C4-2B (cell line): Measurements from ENCODE around the gene PIP5K1C.

Experiments
- H3K27ac ChIP-seq: fragments of 450-650 bp; 2 replicates; pipeline ENCODE4 v1.5.1; 2017
- ZFX ChIP-seq: fragments of 450-650 bp; IDR thresholded peaks from 2 replicates; pipeline ENCODE4 v1.6.1; 2017
- TF ChIP-seq, protein P1 (sequence below): fragments of 450-650 bp; conservative IDR thresholded peaks from 2 replicates; pipeline ENCODE4 v1.5.1; 2017; ENCODE audit warnings: mild to moderate bottlenecking

Gene PIP5K1C

DNA sequence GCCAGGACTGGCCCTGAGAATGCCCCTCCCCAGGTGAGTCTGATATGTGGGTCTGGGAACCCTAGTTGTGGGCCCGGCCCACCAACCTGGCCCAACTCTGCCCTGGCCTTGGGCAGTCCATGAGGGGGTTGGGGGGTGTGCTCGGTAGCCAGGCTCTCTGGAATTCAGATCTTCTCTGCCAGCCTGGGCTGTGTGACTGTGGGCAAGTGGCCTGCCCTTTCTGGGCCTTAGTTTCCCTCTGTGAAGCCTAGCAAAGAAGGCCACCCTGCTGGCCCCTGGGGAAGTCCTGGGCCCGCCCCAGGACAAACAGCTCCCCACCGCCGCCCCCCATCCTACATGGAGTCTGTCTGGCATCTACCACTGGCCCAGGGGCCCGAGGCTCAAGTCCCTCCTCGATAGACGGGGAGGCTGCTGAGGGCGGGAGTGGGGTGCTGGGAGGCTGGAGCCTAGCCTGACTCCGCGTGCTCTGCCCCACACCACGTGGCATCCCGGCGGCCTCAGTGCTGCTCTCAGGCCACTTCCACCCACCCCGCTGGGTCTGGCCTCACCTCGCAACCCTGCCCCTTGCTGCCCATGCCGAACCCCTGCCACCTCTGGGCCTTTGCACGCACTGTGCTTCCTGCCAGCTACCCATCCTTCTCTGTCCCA lies 85.3 kb downstream of the PIP5K1C start:
- no peak overlapping the region for H3K27ac ChIP-seq
- TF ChIP-seq, protein P1, sequence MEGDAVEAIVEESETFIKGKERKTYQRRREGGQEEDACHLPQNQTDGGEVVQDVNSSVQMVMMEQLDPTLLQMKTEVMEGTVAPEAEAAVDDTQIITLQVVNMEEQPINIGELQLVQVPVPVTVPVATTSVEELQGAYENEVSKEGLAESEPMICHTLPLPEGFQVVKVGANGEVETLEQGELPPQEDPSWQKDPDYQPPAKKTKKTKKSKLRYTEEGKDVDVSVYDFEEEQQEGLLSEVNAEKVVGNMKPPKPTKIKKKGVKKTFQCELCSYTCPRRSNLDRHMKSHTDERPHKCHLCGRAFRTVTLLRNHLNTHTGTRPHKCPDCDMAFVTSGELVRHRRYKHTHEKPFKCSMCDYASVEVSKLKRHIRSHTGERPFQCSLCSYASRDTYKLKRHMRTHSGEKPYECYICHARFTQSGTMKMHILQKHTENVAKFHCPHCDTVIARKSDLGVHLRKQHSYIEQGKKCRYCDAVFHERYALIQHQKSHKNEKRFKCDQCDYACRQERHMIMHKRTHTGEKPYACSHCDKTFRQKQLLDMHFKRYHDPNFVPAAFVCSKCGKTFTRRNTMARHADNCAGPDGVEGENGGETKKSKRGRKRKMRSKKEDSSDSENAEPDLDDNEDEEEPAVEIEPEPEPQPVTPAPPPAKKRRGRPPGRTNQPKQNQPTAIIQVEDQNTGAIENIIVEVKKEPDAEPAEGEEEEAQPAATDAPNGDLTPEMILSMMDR = no peak
- TF ChIP-seq ZFX = no peak

DNA sequence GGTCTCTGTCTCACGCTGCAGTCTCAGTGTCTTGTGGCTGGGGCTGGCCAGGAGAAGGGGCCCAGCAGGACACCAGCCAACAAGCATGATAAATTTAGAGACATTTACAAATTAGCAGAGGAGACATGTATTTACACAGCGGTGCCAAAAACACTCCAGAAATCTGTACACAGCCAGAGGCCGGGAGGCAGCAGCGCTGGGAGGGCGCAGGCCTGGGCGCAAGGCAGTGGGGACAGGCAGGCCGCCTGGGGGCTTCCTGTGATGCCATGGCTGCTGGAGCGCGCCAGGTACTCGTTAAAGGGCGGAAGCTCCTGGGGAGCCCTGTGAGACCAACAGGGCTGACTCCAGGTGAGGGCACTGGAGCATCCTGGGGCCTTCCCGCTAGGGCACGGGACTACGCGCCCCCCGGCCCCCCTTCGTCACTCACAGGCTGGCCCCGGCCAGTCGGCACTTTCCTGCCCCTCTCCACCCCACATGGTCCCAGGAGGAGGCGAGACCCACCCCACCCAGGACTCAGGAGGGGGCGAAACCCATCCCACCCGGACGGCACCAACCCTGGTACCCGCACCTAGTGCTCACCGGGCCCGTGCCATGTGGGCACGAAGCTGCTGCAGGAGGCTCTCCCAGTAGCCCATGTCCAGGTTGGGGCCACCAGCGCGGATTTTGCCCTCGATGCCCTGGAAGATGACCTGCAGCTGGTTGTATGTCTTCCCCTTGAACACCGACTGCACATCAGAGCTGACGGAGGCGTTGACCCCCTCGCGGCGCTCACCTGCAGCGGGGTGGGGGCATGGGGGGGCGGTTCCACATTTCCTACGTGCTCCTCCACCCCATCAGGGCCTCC lies 86.2 kb downstream of the PIP5K1C start:
- no peak overlapping the region for H3K27ac ChIP-seq
- TF ChIP-seq, protein P1 = no peak
- no peak for TF ChIP-seq ZFX

DNA sequence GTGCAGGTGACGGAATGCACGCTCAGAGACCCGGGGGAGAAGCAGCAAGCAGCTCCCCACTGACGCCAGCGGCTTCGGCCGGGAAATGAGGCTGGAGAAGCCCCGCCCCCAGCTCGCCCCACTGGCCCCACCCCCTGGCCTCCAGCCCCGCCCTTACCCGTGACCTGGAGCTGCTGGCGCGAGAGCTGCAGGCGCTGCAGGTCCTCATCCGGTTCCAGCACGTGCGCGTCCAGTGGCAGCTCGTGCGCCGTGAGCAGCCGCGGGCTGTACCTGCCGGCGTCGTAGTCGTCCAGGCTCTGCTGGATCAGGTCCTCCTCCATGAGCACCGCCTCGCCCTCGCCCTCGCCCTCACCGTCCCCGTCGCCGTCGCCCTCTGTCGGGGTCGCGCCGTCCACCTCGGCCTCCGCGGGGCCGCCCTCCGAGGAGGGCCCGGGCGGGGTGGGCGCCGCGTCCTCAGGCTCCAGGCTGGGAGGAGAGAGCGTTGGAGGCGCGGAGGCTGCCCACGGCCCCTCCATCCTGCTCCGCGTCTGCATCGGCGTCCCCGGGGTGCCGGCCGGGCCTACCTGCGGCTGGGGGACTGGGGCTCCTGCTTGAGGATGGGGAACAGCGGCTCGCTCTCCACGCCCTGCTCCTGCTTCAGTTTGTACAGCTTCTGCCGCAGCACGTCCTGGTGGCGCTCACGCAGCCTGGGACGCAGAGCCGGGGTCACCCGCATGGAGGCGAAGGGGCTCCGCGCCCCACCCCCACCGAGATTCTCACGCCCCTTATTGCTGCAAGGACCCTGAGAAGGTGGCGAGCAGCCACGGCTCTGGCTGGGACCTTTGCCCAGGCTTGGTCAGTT lies 87.1 kb downstream of the PIP5K1C start:
- no peak overlapping the region for H3K27ac ChIP-seq
- TF ChIP-seq ZFX = no peak
- TF ChIP-seq, protein P1 = no peak

DNA sequence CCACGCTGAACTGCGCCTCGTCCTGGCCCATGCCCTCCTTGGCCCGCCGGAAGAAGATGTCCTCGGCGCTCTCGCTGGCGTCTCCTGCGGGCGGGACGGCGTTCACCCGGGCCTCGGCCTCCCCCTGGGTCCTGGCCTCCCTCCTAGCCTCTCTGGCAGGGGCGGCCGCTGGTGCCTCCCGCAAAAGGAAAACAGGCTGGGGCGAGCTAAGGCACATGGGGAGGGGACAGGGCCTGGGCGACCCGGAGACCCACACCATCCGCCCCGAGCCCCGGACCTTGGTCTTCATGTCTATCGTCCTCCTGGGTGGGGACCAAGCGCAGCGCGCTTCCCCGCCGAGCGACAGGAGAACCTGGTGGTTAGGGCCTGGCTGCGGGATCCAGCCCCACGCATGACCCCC lies 87.9 kb downstream of the PIP5K1C start:
- H3K27ac ChIP-seq = no peak overlapping the region
- no peak for TF ChIP-seq ZFX
- TF ChIP-seq, protein P1 = no peak

DNA sequence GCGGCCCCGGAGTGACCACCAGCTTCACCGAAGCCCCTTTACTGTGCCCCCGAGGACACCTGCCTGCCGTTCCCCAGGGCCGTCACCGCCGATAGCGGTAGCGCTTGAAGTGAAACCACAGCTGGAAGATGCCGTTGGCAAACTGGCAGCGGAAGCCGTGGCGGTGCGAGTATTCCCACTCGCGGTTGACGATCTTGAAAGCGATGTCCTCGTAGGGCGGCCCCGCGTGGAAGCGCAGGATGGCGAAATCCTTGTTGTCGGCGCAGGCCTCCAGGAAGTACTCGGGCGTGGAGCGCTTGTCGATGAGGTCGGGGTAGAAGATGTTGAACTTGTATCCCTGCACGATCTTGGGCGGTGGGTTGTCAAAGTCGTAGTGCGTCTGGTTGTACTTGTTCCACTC lies 88.4 kb downstream of the PIP5K1C start:
- TF ChIP-seq ZFX = no peak
- TF ChIP-seq, protein P1 = no peak

DNA sequence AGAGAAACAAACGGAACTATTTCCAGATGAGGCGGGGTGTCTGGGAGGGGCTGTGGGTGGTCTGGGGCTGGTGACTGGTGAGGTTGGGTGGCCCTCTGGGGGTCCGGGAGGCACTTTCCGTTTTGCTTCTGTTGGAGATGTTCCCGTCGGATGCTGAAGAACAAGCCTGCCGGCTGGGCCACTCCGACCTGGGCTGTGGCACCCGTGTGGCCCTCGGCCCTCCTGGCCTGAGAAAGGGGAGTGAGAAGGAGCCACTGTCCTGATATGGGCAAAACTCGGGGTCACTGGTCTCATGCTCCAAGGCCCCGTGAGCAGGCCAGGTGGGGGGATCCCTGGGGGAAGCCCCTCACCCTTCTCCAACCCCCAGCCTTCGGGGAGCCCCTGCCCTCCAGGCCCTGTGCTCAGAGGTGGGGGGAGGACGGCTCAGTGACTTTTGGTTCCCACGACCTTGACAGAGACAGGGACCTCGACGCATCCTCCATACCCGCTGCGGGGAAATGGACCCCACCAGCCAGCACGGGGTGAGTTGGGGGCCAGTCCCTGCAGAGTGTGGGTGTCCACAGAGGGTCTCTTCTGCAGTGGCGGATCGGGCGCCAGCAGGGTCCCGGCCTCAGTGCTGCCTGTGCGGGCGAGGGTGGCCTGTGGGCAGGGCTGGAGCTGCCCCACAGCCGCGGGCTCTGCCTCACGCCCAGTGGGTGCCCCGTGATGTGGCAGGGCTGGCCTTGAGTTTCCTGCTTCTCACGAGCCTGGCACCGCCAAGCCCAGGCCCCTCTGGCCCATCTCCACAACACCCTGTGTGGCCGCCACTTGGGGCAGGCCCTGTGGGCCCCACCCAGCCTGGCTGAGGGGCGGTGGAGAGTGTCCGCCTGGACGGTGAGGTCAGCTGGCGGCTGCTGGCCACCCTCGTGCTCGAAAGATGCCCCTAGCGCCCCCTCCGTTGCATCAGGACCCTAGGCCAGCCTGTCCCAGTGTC lies 89.2 kb downstream of the PIP5K1C start:
- TF ChIP-seq, protein P1 = no peak
- TF ChIP-seq ZFX = no peak
- peak overlapping the region; percentile 57; the same call in 1 of the 2 replicates for H3K27ac ChIP-seq

More for the DNA sequence above, 88.4 kb downstream of the PIP5K1C start:
- no peak overlapping the region for H3K27ac ChIP-seq
